ENCODE measurements around the gene H6PD. TPM values are rescaled to one million over a fixed set of nuclear protein-coding genes. Genes with fewer than 3 reads are reported as not detected.

The H6PD gene
- total RNA-seq, 2 experiments from 2014 or later, result 9.3 to 10.4 TPM

DNA sequence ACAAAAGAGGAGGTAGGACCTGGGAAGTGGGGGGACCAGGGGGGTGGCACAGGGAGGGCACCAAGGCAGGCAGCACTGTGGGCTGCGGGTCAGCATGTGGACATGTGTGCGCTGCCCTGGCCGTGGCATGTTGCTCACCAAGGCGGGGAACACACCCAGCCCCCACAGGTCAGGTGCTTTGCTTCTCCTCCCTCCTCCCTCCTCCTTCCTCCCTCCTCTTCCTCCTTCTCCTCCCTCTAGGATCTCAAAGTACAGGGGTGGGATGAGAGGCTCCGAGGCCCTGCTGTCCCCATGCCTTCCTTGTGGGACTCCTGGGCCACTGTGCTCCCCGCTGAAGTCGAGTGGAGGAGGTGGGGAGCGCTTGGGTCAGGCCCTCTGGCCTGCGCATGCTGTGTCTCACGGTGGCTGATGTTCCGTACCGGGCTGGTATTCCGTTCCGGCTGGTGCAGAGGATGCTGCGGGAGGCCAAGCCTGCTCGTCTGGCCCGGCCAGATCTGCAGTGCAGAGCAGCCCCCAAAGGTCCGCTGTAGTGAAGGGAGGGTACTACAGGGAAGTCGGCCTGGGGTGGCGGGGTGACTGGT, 84.7 kb downstream of the H6PD start:
- no peaks in the 10 kb centered on the region for H3K36me3 Mint-ChIP-seq
- intact Hi-C loops (cut with micrococcal nuclease), result loop anchor here (5.0 kb wide), 2 partner anchors 42 to 218 kb away; partner anchors contain the start of gene SLC25A33

DNA sequence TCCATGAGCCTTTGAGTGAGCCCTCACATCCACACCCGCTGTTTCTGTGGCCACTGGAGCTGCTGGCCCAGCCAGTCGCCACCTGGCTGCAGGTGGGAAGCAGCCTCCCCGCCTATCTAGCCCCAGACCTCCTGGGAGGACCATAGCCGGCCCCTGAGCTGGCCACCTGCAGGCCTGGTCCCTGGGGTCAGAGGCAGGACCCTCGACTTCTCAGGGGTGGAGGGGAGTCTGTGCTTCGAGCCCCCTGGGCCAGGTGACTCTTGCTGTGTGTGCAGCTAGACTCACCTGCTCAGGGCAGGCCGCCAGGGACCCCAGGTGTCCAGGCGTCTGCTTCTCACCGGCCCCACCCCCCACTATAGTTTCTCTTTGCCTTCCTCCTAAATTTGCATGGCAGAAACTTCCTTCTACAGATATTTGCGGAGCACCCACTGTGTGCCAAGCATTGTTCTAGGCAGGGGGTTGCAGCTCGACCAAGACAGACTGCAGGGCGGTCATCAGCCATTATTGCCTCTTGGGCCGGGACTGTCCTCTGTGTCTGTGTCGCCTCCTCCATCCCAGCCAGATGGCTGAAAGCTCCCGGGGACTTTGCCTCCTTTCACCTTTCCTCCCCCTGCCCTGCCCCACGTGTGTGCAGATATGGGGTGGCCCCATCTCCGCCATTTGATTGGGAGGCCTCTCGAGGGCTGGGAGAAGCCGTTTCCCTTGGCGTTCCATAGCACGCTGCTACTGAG, 85.4 kb downstream of the H6PD start:
- no peak for DNase-seq
- no peaks in the 10 kb centered on the region for H3K36me3 Mint-ChIP-seq
- no peak overlapping the region for H3K4me3 Mint-ChIP-seq
- ChIA-PET CTCF (no interaction called here), POLR2A (no interaction called here)
- H3K9me3 Mint-ChIP-seq, result no peaks in the 10 kb centered on the region
- no peak overlapping the region for H3K27ac Mint-ChIP-seq
- H3K4me1 Mint-ChIP-seq (ENCODE audit: low read depth), result peaks cover 28% of the 10 kb centered on the region
- intact Hi-C loops (cut with micrococcal nuclease), result loop anchor here (5.0 kb wide), 2 partner anchors 43 to 217 kb away; partner anchors contain the start of gene SLC25A33
- no peaks in the 10 kb centered on the region for H3K27me3 Mint-ChIP-seq

More for the DNA sequence above, 84.7 kb downstream of the H6PD start:
- no peak for DNase-seq
- CTCF ChIA-PET, result no interaction called here
- no peaks in the 10 kb centered on the region for H3K9me3 Mint-ChIP-seq
- H3K4me3 Mint-ChIP-seq, result no peak overlapping the region
- no peak overlapping the region for H3K27ac Mint-ChIP-seq
- POLR2A ChIA-PET, result no interaction called here
- no peaks in the 10 kb centered on the region for H3K27me3 Mint-ChIP-seq
- H3K4me1 Mint-ChIP-seq (ENCODE audit: low read depth), result peaks cover 34% of the 10 kb centered on the region

Other genes with a start within 250 kb of the H6PD start
- gene SLC2A7, start 208.4 kb upstream of the H6PD start, total RNA-seq, result not detected
- not detected for gene SLC2A5, start 165.1 kb upstream of the H6PD start, total RNA-seq
- 1 to 10 TPM; 3.5 to 3.9 TPM for gene GPR157, start 105.7 kb upstream of the H6PD start, total RNA-seq
- 10 to 100 TPM; 11.0 to 12.5 TPM for gene SPSB1, start 58.1 kb downstream of the H6PD start, total RNA-seq